Measurements from ENCODE around the gene VSIG1. TPM values are rescaled to one million over a fixed set of nuclear protein-coding genes. Genes with fewer than 3 reads are reported as not detected.

Gene VSIG1
- total and polyA plus RNA-seq, 2 of the 13 experiments (the other 11 are each of a cell fraction or from before 2014, with no cell fraction given) = 0.01 TPM; not detected in 1

GRCh38 chrX:108022491-108023089 lies 22.3 kb upstream of the VSIG1 start:
- H2AFZ ChIP-seq (ENCODE audit: low read length) = no peak overlapping the region
- ChIA-PET POLR2A (no interaction called here), CTCF (ENCODE audit: low intra/inter-chr PET ratio, low total read pairs) (no interaction called here)
- H3K36me3 ChIP-seq (replicated peaks in 1 of 2; ENCODE audit: control insufficient read depth in 1 of 2, insufficient read depth in 2 of 2, low read length in 2 of 2) = no peaks in the 10 kb centered on the region
- ATAC-seq (no peak), DNase-seq (ENCODE audit: low spot score) (no peak), FAIRE-seq (no peak)
- no peak overlapping the region for H3K4me2 ChIP-seq (ENCODE audit: low read depth, low read length)
- intact Hi-C loops (cut with micrococcal nuclease; ENCODE audit: unreplicated experiment) = no loop called here
- H3K4me1 ChIP-seq (ENCODE audit: insufficient read depth, low read length) = no peaks in the 10 kb centered on the region
- TF ChIP-seq SOX5 (CRISPR knock-in tag; IDR thresholded peaks at IDR 0.05; ENCODE audit: borderline replicate concordance) (no peak), STAT6 (CRISPR knock-in tag; IDR thresholded peaks at IDR 0.05; ENCODE audit: borderline replicate concordance) (no peak), ZNF839 (CRISPR knock-in tag; IDR thresholded peaks at IDR 0.05; ENCODE audit: borderline replicate concordance) (no peak), ARID4A (CRISPR knock-in tag; IDR thresholded peaks at IDR 0.05; ENCODE audit: borderline replicate concordance) (no peak), GABPA (IDR thresholded peaks at IDR 0.05; ENCODE audit: low read depth, low read length) (no peak), GABPA (CRISPR knock-in tag; IDR thresholded peaks at IDR 0.05; ENCODE audit: low read depth) (no peak), ZNF850 (CRISPR knock-in tag; conservative IDR thresholded peaks at IDR 0.05) (no peak), FOXA1 (IDR thresholded peaks at IDR 0.05) (no peak), FOXA1 (CRISPR knock-in tag; IDR thresholded peaks at IDR 0.05) (no peak), ZNF430 (CRISPR knock-in tag; IDR thresholded peaks at IDR 0.05) (no peak), MNT (IDR thresholded peaks at IDR 0.05) (no peak), NFE2L1 (CRISPR knock-in tag; IDR thresholded peaks at IDR 0.05; ENCODE audit: borderline replicate concordance) (no peak), IKZF1 (IDR thresholded peaks at IDR 0.05) (no peak)
- H3K4me3 ChIP-seq (replicated peaks in 1 of 3; ENCODE audit: insufficient read depth in 1 of 3, low read depth in 2 of 3, low read length in 3 of 3) = no peak overlapping the region
- 0% methylated on average over 1 of the region's 1 CpG for WGBS (ENCODE audit: low lambda C conversion rate)
- no peaks in the 10 kb centered on the region for H3K79me2 ChIP-seq (ENCODE audit: insufficient read depth, low read length)
- H3K9me3 ChIP-seq (ENCODE audit: low read length) = no peaks in the 10 kb centered on the region
- H4K20me1 ChIP-seq (ENCODE audit: insufficient read depth, low read length) = no peaks in the 10 kb centered on the region
- no peak overlapping the region for H3K9ac ChIP-seq (ENCODE audit: insufficient read depth, low read depth, low read length)
- no peaks in the 10 kb centered on the region for H3K27me3 ChIP-seq (ENCODE audit: control insufficient read depth in 1 of 2, insufficient read depth in 2 of 2, low read length in 2 of 2)
- in situ Hi-C loops (cut with HindIII; ENCODE audit: extremely low pct_ligation_motif_present, low pct_unique_long_range_greater_than_20kb) = loop anchor here (5.0 kb wide), 1 partner anchor 50 kb away; no protein-coding TSS in a partner anchor
- no TSS peak for BruUV-seq (replicated peaks)
- H3K27ac ChIP-seq (ENCODE audit: extremely low read length, insufficient read depth, low read length) = no peak overlapping the region

All from HepG2 (cell line).